Measurements from ENCODE around the gene TMEM270.
"Not testable (repeated sequence)": the region's sequence is repeated elsewhere in the genome, so short reads cannot be mapped to it uniquely, and the experiment has no call there.

Gene TMEM270, protein sequence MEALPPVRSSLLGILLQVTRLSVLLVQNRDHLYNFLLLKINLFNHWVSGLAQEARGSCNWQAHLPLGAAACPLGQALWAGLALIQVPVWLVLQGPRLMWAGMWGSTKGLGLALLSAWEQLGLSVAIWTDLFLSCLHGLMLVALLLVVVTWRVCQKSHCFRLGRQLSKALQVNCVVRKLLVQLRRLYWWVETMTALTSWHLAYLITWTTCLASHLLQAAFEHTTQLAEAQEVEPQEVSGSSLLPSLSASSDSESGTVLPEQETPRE

DNA sequence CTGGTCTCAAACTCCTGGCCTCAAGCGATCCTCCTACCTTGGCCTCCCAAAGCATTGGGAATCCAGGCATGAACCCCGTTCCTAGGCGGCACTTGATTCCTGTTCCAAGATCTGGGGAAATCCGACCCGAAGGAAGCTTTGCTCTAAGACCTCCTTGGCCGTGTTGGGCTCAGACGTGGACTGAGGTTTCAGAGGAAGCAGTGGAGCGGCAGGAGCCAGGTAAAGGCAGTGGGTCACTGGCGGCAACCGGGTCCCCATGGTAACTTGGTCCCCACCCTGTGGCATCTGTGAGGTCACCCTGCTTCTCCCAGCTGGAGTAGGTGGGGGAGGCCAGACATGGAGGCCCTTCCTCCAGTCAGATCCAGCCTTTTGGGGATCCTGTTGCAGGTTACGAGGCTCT is at the start of gene TMEM270:
Gene TMEM270, plus strand, starts transcription at position 301 of the 400 bp plus-strand sequence. Its CDS starts 36 bp downstream, at position 337.
- in situ Hi-C loops (cut with MboI; ENCODE audit: low sequenced_read_pairs) = loop anchor here (10.0 kb wide), 1 partner anchor 164 kb away; the partner anchor contains the start of gene ELN

DNA sequence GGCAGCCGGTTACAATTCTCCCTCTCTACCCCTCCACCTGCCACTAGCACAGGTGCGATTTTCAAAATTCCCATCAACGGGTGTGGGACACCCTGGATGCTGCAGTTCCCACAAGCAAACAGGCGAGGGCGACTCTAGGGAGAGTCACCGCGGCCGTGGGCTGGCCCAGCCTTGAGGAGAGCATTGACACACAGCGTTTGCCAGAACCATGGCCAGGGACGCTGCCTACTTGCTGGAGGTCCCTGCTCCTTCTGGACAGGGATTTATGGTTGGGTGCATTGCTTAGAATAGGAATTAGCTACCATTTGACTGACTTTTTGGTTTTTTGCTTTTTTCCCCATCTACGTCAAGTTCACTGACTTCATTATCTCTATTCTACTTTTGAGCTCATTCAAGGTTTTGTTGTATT is 49.2 kb upstream of the TMEM270 start:
- in situ Hi-C loops (cut with MboI; ENCODE audit: low sequenced_read_pairs) = no loop called here

DNA sequence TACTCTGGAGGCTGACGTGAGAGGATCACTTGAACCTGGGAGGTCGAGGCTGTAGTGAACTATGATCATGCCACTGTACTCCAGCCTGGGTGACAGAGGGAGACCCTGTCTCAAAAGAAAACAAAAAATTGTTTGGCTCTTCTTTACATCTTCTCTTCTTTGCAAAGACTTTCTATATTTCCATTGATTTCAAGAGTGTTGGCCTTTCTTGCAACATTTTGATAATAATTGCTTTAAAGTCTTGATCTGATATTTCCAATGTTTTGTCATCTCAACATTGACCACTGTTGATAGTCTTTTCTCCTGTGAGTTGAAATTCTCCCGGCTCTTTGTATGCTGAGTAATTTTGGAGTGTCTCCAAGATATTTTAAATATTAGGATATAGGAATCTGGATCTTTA is 48.0 kb upstream of the TMEM270 start:
- in situ Hi-C loops (cut with MboI; ENCODE audit: low sequenced_read_pairs) = no loop called here

DNA sequence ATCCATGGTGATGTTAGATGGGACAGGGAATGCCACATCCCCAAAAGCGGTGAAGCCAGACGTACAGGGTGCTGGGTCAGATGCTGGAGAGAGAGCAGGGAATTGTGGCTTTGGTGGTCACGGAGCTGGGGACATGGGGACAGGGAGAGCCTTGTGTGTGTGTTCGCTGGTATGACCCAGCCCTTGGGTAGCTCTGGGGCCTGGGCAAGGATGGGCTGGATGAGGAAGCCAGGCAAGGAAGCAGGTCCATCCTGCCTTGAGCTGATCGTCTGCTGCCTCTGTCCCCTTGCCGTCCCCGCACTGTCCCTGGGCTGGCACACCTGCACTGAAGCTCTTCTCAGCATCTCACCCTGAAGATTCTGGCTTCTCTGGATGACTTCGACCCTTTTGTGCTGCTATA is 45.5 kb upstream of the TMEM270 start:
- in situ Hi-C loops (cut with MboI; ENCODE audit: low sequenced_read_pairs) = no loop called here

DNA sequence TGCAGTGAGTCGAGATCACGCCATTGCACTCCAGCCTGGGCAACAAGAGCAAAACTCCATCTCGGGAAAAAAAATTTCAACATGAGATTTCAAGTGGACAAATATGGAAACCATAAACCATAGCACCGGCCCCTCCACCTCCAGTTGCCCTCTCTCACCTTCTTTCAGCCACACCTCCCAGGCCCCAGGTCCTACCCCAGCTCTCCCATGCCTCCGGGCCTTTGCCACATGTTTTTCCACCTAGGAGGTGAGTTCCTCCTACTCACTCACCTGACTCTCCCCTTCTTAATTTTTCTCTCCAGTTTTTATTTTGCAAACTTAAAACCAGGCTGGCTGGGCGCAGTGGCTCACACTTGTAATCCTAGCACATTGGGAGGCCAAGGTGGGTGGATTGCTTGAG is 43.8 kb upstream of the TMEM270 start:
- in situ Hi-C loops (cut with MboI; ENCODE audit: low sequenced_read_pairs) = no loop called here

DNA sequence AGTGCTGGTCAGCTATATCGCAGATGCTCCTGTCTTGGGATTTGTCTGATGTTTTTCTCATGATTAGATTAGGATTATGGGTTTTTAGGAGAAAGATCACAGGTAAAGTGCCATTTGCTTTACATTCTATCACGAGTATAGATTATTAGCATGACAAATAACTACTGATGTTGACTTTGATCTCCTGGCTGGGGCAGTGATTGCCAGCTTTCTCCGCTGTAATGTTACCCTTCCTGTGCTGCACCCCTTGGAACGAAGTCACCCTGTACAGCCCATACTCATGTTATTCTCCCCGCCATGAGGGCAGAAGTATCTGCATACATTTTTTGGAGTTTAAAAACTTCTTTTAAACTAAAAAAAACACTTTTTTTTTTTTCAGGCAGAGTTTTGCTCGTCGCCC is 40.9 kb upstream of the TMEM270 start:
- in situ Hi-C loops (cut with MboI; ENCODE audit: low sequenced_read_pairs) = no loop called here

DNA sequence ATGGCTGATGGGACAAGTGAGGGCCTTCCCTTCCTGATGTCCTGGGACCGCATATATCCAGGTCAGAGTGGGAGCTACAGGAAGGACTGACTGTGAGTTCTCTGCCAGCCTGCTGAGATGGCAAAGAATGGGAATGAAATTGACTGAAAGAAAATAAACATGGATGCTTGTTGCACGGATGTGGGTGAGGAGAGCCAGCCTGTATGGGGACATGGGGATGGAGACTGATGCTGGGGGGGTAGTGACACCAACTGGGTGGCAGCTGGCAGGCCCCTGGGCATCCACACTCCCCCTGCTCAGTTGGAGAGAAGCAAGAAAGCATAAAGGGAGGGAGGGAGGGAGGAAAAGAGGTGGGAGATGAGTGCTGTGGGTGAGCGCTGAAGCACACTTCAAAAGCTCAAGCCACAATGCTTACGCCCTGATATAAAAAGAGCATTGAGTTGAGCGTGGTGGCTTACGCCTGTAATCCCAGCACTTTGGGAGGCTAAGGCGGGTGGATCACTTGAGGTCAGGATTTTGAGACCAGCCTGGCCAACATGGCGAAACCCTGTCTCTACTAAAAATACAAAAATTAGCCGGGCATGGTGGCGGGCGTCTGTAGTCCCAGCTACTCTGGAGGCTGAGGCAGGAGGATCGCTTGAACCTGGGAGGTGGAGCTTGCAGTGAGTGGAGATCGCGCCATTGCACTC is 39.2 kb upstream of the TMEM270 start:
- in situ Hi-C loops (cut with MboI; ENCODE audit: low sequenced_read_pairs) = not testable (repeated sequence)

DNA sequence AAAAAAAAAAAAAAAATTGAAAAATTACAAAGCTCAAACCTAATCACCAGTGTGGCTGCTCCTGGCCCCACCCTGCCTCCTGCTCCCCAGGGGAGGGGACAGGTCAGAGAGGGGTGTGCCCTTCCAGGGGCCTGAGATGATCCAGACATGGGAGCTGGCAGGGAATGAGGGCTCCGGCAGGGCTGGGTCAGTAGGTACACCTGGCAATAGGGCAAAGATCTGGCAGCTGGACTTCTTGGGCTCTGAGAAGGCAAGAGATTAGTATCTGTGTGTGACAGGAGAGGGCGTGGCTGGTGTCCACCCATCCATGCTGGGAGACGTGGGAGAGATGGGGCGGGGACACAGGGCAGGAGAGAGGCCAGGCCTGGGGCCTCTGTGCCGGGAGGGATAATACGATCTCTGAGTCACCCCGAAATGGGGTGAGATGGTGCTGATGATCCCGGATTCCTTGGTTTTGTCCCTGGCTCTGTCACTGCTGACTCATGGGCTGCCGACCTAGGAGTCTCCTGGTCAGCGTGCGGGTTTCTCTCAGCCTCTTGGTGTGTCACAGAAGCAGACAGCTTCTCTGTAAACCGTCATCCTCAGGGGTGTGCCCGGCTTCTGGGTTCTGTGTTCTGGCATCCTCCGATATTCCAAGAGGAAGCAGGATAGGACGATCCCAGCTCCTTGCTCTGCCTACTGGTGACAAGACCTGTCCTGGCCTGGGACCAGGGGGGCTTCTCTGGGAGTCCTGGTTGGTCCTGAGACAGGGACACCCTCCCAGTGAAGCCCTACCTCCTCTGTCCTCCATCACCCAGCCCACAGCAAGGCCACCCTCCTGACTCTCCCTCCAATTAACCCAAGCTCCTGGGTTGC is 38.4 kb upstream of the TMEM270 start:
- in situ Hi-C loops (cut with MboI; ENCODE audit: low sequenced_read_pairs) = no loop called here

DNA sequence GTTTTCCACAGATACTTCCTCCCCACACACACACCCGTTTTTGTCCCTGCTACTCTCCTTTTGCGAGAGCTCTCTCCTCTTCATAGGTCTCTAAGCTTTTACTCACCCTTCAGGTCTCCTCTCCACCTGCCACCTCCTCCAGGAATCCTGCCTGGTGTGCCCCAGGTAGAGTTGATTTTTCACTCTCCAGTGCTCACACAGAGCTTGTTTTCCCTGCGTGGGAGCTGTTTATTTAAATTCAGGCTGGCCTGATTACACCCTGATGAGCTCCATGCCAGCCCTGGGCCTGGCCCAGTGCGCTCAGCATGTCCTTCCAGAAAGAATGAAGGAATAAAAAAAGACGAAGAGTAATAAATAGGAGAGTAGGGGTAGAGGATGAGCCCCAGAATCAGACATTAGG is 37.7 kb upstream of the TMEM270 start:
- in situ Hi-C loops (cut with MboI; ENCODE audit: low sequenced_read_pairs) = no loop called here

DNA sequence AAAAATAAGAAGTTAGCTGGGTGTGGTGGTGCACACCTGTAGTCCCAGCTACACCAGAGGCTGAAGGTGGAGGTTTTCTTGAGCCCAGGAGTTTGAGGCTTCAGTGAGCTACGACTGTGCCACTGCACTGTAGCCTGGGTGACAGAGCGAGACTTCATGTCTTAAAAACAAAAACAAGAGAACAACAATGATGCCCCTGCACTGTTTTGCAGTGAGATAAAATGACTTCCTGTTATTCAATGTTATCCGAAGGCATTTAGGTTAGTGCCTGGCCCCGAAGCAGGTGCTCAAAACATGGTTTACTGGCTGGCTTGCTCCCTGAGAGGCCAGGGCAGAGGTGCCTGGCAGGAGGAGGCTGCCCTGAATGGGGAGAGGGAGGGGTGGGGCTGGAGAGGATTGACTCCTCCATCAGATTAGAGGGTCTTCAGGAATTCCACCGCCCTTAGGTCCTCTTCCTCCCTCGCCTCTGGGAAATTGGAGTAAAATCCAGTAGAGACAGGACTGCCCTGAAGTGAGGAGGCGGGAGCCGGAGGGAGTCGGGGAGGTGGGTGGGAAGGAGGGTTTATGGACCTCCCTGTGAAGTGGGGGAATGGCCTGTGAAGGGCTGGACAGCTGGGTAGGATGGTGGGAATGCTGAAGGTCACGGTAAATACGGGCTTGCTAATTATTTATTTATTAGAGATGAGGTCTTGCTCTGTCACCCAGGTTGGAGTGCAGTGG is 36.9 kb upstream of the TMEM270 start:
- in situ Hi-C loops (cut with MboI; ENCODE audit: low sequenced_read_pairs) = no loop called here

DNA sequence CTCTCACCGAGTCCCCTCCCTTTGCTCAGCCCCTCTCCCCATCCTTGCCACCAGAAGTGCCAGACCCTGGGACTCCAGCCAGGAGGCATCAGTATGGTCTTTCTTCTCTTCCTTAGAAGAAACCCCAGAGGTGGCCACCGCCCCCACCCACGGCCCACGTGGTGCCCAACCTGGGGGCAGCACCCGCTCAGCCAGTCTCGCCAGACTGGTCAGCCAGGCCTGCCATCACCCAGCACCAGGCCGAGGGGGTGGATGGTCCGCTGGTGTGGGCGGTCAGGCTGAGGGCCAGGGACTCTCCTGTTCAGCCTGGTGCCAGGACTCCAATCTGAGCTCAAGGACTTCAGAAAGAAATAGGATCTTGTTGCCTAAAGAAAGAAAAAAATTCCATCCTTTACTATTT is 36.0 kb upstream of the TMEM270 start:
- in situ Hi-C loops (cut with MboI; ENCODE audit: low sequenced_read_pairs) = no loop called here

DNA sequence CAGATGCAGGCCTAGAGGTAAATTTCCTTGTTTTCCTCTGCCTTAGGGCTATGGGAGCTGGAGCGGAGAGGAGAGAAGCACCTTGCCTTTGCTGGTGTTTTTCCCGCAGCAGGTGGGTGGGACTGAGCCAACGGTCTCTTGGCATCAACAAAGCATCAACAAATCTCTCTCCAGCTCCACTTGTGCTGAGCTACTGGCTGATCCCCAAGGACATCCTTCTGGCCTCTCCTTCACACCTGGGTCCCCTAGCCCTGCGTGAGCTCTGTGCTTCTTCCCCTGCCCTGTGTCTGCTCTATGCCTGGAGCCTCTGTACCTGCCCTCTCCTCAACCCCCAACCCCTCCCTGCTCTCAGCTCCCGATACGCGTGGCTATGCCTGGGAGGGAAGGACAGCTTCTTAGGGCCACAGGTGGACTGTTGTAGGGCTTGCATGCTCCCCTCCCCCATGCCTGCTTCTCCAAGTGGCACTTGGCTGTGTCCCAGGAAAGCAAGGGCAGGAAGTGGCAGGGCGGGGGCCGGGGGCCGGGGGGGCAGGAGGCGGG is 33.3 kb upstream of the TMEM270 start:
- in situ Hi-C loops (cut with MboI; ENCODE audit: low sequenced_read_pairs) = no loop called here

DNA sequence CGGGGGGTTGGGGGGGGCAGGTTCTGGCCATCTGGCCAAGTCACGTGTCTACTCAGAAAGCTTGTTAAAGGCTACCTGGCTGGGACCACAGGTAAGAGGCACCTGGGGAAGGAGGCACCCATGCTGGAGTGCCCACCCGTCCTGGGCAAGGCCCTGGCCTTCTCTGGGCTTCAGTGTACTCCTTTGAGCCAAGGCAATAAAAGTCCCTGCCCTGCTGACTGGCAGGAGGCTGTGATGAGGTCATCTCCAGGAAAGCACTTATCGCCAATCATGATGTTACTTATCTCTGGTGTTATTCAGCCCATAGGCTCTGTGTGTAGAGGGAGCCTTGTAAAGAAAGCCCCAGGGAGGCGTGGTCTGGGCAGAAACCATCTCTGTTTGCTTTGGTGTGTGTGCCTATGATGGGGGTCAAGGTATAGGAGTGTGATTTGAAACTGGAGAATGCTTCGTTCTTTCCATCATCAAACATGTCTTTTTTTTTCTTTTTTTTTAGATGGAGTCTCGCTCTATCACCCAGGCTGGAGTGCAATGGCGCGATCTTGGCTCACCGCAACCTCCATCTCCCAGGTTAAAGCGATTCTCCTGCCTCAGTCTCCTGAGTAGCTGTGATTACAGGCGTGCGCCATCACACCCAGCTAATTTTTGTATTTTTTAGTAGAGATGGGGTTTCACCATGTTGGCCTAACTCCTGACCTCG is 32.7 kb upstream of the TMEM270 start:
- in situ Hi-C loops (cut with MboI; ENCODE audit: low sequenced_read_pairs) = no loop called here

DNA sequence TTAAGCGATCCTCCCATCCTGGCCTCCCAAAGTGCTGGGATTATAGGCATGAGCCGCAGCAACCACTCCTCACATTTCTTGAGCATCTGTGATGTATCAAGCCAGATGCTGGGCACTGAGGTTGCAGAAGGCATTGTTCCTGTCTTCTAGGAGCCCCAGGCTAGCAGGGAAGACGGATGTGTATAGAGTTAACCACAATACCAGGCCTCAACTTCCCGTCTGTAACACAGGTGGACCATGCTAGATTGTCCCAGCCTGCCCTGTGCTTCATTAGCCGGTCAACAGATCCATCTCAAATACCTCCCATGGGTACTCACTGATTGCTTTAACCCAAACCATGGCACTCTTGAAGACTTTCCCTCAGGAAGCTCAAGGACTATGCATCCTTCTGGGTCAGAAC is 32.0 kb upstream of the TMEM270 start:
- in situ Hi-C loops (cut with MboI; ENCODE audit: low sequenced_read_pairs) = no loop called here

DNA sequence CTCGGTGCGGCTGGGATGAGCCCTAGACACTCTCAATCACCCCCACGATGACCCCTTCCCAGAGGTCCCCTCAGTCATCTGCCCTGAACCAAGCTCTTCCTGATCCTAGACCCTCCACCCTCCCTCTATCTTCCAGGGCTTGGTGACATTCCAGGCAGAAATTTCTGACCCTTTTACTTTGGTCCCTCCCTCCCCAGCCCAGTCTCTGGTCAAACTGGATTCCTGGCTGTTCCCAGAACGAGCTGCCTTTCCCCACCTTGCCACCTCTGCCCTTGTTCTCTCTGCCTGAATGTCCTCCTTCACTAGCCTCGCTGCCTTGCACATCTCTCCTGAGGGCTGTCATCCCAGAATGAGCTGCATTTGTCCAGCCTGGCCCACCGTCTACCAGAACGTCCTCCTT is 31.5 kb upstream of the TMEM270 start:
- in situ Hi-C loops (cut with MboI; ENCODE audit: low sequenced_read_pairs) = no loop called here

DNA sequence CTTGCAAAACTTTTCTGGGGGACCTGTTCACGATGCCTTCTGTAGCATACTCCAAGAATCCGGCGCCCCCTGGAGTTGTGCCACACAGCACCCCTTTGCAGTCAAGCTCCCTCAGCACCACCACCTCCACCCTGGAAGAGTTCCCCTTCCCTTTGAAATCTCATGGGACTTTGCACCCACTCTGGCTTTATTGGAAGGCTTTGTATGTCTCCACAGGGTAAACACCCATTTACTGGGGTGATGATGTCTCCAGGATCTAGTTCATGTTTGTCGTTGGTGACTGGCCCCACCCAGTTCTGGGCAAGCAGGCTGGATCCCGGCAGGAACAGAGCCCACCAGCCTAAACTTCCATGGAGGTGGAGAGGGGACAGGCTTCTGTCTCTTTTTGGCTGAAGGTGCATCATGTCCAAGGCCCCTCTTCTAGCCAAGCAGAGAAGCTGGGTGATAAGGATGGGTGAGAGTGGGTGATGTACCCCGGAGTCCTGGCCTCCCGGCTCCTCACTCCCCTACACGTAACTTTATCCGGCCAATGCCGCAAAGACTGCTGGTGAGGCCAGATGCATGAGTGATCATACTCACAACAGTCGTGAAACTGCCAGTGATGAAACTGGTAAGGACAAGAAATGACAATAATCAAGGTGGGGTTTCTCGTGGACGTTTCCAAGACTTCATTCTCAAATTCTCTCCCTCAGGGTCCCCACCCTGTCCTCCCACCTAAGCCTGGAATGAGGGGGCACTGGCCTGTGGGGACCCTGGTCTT is 30.9 kb upstream of the TMEM270 start:
- in situ Hi-C loops (cut with MboI; ENCODE audit: low sequenced_read_pairs) = no loop called here

DNA sequence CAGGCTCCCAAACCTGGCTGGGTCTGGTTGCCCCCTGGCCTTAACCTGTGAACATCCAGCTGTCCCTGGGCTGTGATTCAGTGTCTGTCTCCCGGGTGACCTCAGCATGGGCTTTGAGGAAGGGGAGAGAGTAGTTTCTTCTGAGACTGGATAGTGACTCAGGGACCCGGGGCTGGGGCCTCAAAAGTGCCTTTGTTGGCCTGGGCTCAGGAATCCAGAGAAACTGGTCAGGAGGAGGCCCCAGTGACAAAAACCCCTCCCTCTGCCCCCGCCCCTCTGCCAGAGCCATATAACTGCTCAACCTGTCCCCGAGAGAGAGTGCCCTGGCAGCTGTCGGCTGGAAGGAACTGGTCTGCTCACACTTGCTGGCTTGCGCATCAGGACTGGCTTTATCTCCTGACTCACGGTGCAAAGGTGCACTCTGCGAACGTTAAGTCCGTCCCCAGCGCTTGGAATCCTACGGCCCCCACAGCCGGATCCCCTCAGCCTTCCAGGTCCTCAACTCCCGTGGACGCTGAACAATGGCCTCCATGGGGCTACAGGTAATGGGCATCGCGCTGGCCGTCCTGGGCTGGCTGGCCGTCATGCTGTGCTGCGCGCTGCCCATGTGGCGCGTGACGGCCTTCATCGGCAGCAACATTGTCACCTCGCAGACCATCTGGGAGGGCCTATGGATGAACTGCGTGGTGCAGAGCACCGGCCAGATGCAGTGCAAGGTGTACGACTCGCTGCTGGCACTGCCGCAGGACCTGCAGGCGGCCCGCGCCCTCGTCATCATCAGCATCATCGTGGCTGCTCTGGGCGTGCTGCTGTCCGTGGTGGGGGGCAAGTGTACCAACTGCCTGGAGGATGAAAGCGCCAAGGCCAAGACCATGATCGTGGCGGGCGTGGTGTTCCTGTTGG is 30.0 kb upstream of the TMEM270 start, which contains the start of gene CLDN4:
Gene CLDN4, plus strand, starts transcription at position 316 of the 903 bp plus-strand sequence. Its CDS starts 206 bp downstream, at position 522.
- in situ Hi-C loops (cut with MboI; ENCODE audit: low sequenced_read_pairs) = no loop called here

DNA sequence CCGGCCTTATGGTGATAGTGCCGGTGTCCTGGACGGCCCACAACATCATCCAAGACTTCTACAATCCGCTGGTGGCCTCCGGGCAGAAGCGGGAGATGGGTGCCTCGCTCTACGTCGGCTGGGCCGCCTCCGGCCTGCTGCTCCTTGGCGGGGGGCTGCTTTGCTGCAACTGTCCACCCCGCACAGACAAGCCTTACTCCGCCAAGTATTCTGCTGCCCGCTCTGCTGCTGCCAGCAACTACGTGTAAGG is 29.4 kb upstream of the TMEM270 start:
- in situ Hi-C loops (cut with MboI; ENCODE audit: low sequenced_read_pairs) = no loop called here
